Measurements from ENCODE around the gene IFI44. TPM values are rescaled to one million over a fixed set of nuclear protein-coding genes. Genes with fewer than 3 reads are reported as not detected.

The IFI44 gene
- total and polyA plus RNA-seq, 2 donors (not counting 3 experiments of a cell fraction or from before 2014, with no cell fraction given): 11.8 to 12.3 TPM

DNA sequence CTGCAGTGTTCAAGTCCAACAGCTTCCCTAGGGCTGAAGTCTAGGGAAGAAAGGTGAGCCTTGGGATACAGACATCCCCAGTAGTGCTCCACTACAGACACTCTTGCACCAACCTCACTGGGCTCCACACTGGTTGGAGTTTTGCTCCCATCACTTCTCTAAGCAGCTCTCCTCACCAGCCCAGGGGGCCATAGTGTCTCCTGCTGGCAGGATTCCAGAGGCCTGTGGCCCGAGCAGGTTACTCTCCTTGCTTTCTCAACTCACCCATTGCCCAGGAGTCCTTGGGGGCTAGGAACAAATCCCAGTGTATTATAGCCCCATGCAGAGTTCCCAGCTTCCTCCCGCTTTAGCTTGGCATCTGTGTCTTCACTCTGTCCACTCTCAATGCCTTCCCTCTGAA is 52.8 kb downstream of the IFI44 start:
- Histone ChIP-seq H4K20me1 (replicated peaks; ENCODE audit: control insufficient read depth, extremely low read depth, insufficient read depth, low read length) (no peaks in the 10 kb centered on the region), H3K79me2 (ENCODE audit: control insufficient read depth, insufficient read depth, low read length) (no peaks in the 10 kb centered on the region), H3K4me3 (replicated peaks in 1 of 3; ENCODE audit: insufficient read depth in 1 of 3, low read depth in 1 of 3, low read length in 3 of 3) (no peak overlapping the region), H3K27me3 (ENCODE audit: control insufficient read depth in 2 of 2, insufficient read depth in 2 of 2, low read length in 2 of 2) (no peaks in the 10 kb centered on the region), H2AFZ (ENCODE audit: low read depth, low read length) (no peak overlapping the region), H3K9me3 (replicated peaks; ENCODE audit: control insufficient read depth, insufficient read depth, low read length) (no peaks in the 10 kb centered on the region), H3K4me2 (ENCODE audit: insufficient read depth, low read length) (no peak overlapping the region), H3K9me1 (replicated peaks; ENCODE audit: control insufficient read depth, extremely low read depth, insufficient read depth, low read length) (no peaks in the 10 kb centered on the region), H3K27ac (ENCODE audit: insufficient read depth, low read depth, low read length) (no peak overlapping the region), H3K4me1 (ENCODE audit: control insufficient read depth, extremely low read depth, insufficient read depth, low read length) (no peaks in the 10 kb centered on the region), H3K9ac (replicated peaks; ENCODE audit: extremely low read depth, insufficient read depth, low read length) (no peak overlapping the region), H3K36me3 (ENCODE audit: control insufficient read depth in 2 of 2, extremely low read depth in 1 of 2, insufficient read depth in 2 of 2, low read length in 2 of 2) (no peaks in the 10 kb centered on the region)
- CTCF ChIA-PET: no interaction called here
- TF ChIP-seq POLR2AphosphoS5 (IDR thresholded peaks at IDR 0.05; ENCODE audit: insufficient read depth, low read depth, low read length) (no peak), EZH2 (IDR thresholded peaks at IDR 0.05; ENCODE audit: borderline replicate concordance, low read depth, low read length, severe bottlenecking) (no peak), MYC (IDR thresholded peaks at IDR 0.05; ENCODE audit: low read depth, low read length) (no peak), POLR2A (IDR thresholded peaks at IDR 0.05; ENCODE audit: low read depth, low read length) (no peak), JUN (IDR thresholded peaks at IDR 0.05; ENCODE audit: borderline replicate concordance, insufficient read depth, insufficient read length, low read depth) (no peak), GATA2 (IDR thresholded peaks at IDR 0.05; ENCODE audit: insufficient read depth, insufficient read length, low read depth, low read length) (no peak), FOS (IDR thresholded peaks at IDR 0.05; ENCODE audit: borderline replicate concordance, insufficient read depth, low read length) (no peak)
- TF ChIP-seq, protein P1, sequence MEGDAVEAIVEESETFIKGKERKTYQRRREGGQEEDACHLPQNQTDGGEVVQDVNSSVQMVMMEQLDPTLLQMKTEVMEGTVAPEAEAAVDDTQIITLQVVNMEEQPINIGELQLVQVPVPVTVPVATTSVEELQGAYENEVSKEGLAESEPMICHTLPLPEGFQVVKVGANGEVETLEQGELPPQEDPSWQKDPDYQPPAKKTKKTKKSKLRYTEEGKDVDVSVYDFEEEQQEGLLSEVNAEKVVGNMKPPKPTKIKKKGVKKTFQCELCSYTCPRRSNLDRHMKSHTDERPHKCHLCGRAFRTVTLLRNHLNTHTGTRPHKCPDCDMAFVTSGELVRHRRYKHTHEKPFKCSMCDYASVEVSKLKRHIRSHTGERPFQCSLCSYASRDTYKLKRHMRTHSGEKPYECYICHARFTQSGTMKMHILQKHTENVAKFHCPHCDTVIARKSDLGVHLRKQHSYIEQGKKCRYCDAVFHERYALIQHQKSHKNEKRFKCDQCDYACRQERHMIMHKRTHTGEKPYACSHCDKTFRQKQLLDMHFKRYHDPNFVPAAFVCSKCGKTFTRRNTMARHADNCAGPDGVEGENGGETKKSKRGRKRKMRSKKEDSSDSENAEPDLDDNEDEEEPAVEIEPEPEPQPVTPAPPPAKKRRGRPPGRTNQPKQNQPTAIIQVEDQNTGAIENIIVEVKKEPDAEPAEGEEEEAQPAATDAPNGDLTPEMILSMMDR (IDR thresholded peaks at IDR 0.05; ENCODE audit: extremely low read depth in 1 of 2, insufficient read depth in 1 of 2, low read depth in 1 of 2, low read length in 2 of 2): no peak
- TF ChIP-seq, protein P2, sequence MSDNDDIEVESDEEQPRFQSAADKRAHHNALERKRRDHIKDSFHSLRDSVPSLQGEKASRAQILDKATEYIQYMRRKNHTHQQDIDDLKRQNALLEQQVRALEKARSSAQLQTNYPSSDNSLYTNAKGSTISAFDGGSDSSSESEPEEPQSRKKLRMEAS (IDR thresholded peaks at IDR 0.05; ENCODE audit: insufficient read depth, insufficient read length): no peak
- FAIRE-seq (no peak), DNase-seq (ENCODE audit: low read depth, low spot score) (no peak)
- intact Hi-C loops (cut with micrococcal nuclease): no loop called here
- BruUV-seq (replicated peaks): no TSS peak
- POLR2A ChIA-PET: no interaction called here
- dilution Hi-C loops (cut with MboI; ENCODE audit: extremely low pct_ligation_motif_present, low sequenced_read_pairs): no loop called here

Data from endothelial cell of umbilical vein (primary cell).